ENCODE data around the gene KDM1B.

The KDM1B gene

GRCh38 chr6:18270216-18270615 is 115.0 kb downstream of the KDM1B start:
- H3K9me3 ChIP-seq = no peaks in the 10 kb centered on the region
- H3K27me3 ChIP-seq (ENCODE audit: low read depth) = no peaks in the 10 kb centered on the region
- no peak overlapping the region for H3K4me3 ChIP-seq
- DNase-seq (ENCODE audit: low spot score in 2 of 2) = no peak
- in situ Hi-C loops (cut with MboI; ENCODE audit: low sequenced_read_pairs) = no loop called here
- peaks cover 6% of the 10 kb centered on the region for H3K4me1 ChIP-seq
- no peaks in the 10 kb centered on the region for H3K36me3 ChIP-seq (replicated peaks)
